WTC11 (cell line): ENCODE data around the gene BMP8B.

Experiments
- AFF4 ChIP-seq: sonication (generic); formaldehyde crosslinking; IDR thresholded peaks from 2 replicates; pipeline ENCODE4 v1.8.1; 2023; ENCODE audit warnings: mild to moderate bottlenecking, missing genetic modification reagents, borderline replicate concordance
- ATF2 ChIP-seq: sonication (generic); formaldehyde crosslinking; IDR thresholded peaks from 2 replicates; pipeline ENCODE4 v1.8.1; 2022; ENCODE audit warnings: low read depth, missing genetic modification reagents, borderline replicate concordance
- ATF3 ChIP-seq: sonication (generic); formaldehyde crosslinking; conservative IDR thresholded peaks from 2 replicates; pipeline ENCODE4 v1.8.1; 2022; ENCODE audit warnings: mild to moderate bottlenecking, missing genetic modification reagents
- CTCF ChIP-seq: fragments of 200-600 bp; IDR thresholded peaks from 2 replicates; pipeline ENCODE4 v1.8.0; 2022; ENCODE audit warnings: antibody characterized with exemption
- ESRRA ChIP-seq: sonication (generic); formaldehyde crosslinking; IDR thresholded peaks from 2 replicates; pipeline ENCODE4 v1.8.1; 2022; ENCODE audit warnings: mild to moderate bottlenecking, missing genetic modification reagents, borderline replicate concordance
- IRF2 ChIP-seq: sonication (generic); formaldehyde crosslinking; IDR thresholded peaks from 2 replicates; pipeline ENCODE4 v1.8.0; 2022; ENCODE audit warnings: low read depth, missing genetic modification reagents, borderline replicate concordance
- NFE2L1 ChIP-seq: sonication (generic); formaldehyde crosslinking; IDR thresholded peaks from 2 replicates; pipeline ENCODE4 v1.8.1; 2023; ENCODE audit warnings: missing genetic modification reagents
- SP1 ChIP-seq: sonication (generic); formaldehyde crosslinking; conservative IDR thresholded peaks from 2 replicates; pipeline ENCODE4 v1.8.1; 2022; ENCODE audit warnings: missing genetic modification reagents
- TEAD4 ChIP-seq: sonication (generic); formaldehyde crosslinking; IDR thresholded peaks from 2 replicates; pipeline ENCODE4 v1.8.0; 2022; ENCODE audit warnings: mild to moderate bottlenecking, missing genetic modification reagents
- TP53 ChIP-seq: sonication (generic); formaldehyde crosslinking; IDR thresholded peaks from 2 replicates; pipeline ENCODE4 v1.8.1; 2023; ENCODE audit warnings: mild to moderate bottlenecking, missing genetic modification reagents
- USF1 ChIP-seq: sonication (generic); formaldehyde crosslinking; IDR thresholded peaks from 2 replicates; pipeline ENCODE4 v1.8.0; 2022; ENCODE audit warnings: mild to moderate bottlenecking, missing genetic modification reagents
- ZNF317 ChIP-seq: sonication (generic); formaldehyde crosslinking; IDR thresholded peaks from 2 replicates; pipeline ENCODE4 v1.8.1; 2023; ENCODE audit warnings: low read depth, mild to moderate bottlenecking, moderate library complexity, missing genetic modification reagents, borderline replicate concordance

- TF ChIP-seq AFF4 (CRISPR knock-in tag) (no peak), CTCF (no peak), IRF2 (CRISPR knock-in tag) (no peak), TP53 (CRISPR knock-in tag) (no peak), ATF3 (CRISPR knock-in tag) (no peak), NFE2L1 (CRISPR knock-in tag) (no peak), SP1 (no peak), TEAD4 (CRISPR knock-in tag) (no peak), ZNF317 (CRISPR knock-in tag) (no peak), ATF2 (CRISPR knock-in tag) (no peak), ESRRA (CRISPR knock-in tag) (no peak), USF1 (CRISPR knock-in tag) (no peak)
These were observed 7.0 kb upstream of the BMP8B start for GRCh38 chr1:39795651-39796050.
